ENCODE data around the gene ALX4.

Gene ALX4

DNA sequence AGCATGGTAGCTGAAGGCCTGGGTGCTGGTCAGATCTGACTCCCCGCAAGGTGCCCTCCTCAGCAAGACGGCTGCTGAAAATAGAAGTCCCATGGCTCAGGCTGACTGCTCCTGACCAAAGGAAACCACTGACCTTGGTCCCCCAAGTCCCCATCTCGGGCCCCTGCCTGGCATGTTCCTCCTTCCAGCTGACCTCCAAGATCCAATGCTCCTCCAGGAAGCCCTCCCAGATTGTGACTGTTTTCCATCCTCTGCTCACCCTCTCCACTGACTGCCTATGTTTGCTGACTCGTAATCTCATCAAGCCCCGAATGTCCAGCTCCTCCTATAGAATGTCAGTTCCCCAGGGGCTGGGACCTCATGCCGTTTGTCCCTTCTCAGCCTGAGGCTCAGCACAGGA, 30.5 kb downstream of the ALX4 start:
- H3K9ac ChIP-seq (ENCODE audit: low read length): no peak overlapping the region
- H3K27me3 ChIP-seq (ENCODE audit: control insufficient read depth, insufficient read depth, low read length): peaks cover 4% of the 10 kb centered on the region
- no peaks in the 10 kb centered on the region for H3K36me3 ChIP-seq (ENCODE audit: control insufficient read depth, insufficient read depth, low read length)
- no peaks in the 10 kb centered on the region for H3K4me1 ChIP-seq (ENCODE audit: control insufficient read depth, insufficient read depth, low read length)
- no peaks in the 10 kb centered on the region for H3K9me3 ChIP-seq (ENCODE audit: control insufficient read depth, low read length)
- no peak overlapping the region for H3K4me3 ChIP-seq (ENCODE audit: low read length)

GRCh38 chr11:44277196-44278090, 32.5 kb downstream of the ALX4 start:
- H3K9me3 ChIP-seq (ENCODE audit: control insufficient read depth, low read length): no peaks in the 10 kb centered on the region
- no peaks in the 10 kb centered on the region for H3K4me1 ChIP-seq (ENCODE audit: control insufficient read depth, insufficient read depth, low read length)
- H3K4me3 ChIP-seq (ENCODE audit: low read length): no peak overlapping the region
- no peak overlapping the region for H3K9ac ChIP-seq (ENCODE audit: low read length)
- H3K36me3 ChIP-seq (ENCODE audit: control insufficient read depth, insufficient read depth, low read length): no peaks in the 10 kb centered on the region
- H3K27me3 ChIP-seq (ENCODE audit: control insufficient read depth, insufficient read depth, low read length): peaks cover 4% of the 10 kb centered on the region

GRCh38 chr11:44275961-44276550, 33.9 kb downstream of the ALX4 start:
- Histone ChIP-seq H3K36me3 (ENCODE audit: control insufficient read depth, insufficient read depth, low read length) (no peaks in the 10 kb centered on the region), H3K27me3 (ENCODE audit: control insufficient read depth, insufficient read depth, low read length) (peaks cover 4% of the 10 kb centered on the region), H3K9me3 (ENCODE audit: control insufficient read depth, low read length) (no peaks in the 10 kb centered on the region), H3K4me1 (ENCODE audit: control insufficient read depth, insufficient read depth, low read length) (no peaks in the 10 kb centered on the region), H3K9ac (ENCODE audit: low read length) (no peak overlapping the region), H3K4me3 (ENCODE audit: low read length) (no peak overlapping the region)

- no peak overlapping the region for H3K9ac ChIP-seq (ENCODE audit: low read length)
- H3K9me3 ChIP-seq (ENCODE audit: control insufficient read depth, low read length): no peaks in the 10 kb centered on the region
- H3K4me3 ChIP-seq (ENCODE audit: low read length): no peak overlapping the region
- H3K27me3 ChIP-seq (ENCODE audit: control insufficient read depth, insufficient read depth, low read length): peaks cover 4% of the 10 kb centered on the region
- no peaks in the 10 kb centered on the region for H3K36me3 ChIP-seq (ENCODE audit: control insufficient read depth, insufficient read depth, low read length)
- H3K4me1 ChIP-seq (ENCODE audit: control insufficient read depth, insufficient read depth, low read length): no peaks in the 10 kb centered on the region
These were observed 34.7 kb downstream of the ALX4 start for GRCh38 chr11:44275241-44275640.

DNA sequence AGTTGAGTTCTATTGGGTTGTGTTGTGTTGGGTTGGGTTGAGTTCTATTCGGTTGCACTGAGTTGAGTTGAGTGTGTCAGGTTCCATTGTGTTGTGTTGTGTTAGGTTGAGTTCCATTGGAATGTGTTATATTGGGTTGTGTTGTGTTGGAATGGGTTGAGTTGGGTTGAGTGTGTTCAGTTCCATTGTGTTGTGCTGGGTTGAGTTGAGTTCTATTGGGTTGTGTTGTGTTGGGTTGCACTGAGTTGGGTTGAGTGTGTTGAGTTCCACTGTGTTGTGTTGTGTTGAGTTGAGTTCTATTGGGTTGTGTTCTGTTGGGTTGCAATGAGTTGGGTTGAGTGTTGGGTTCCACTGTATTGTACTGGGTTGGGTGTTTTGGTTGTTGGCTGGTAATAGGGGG, 35.5 kb downstream of the ALX4 start:
- Histone ChIP-seq H3K9ac (ENCODE audit: low read length) (no peak overlapping the region), H3K4me3 (ENCODE audit: low read length) (no peak overlapping the region), H3K4me1 (ENCODE audit: control insufficient read depth, insufficient read depth, low read length) (no peaks in the 10 kb centered on the region), H3K27me3 (ENCODE audit: control insufficient read depth, insufficient read depth, low read length) (peaks cover 4% of the 10 kb centered on the region), H3K36me3 (ENCODE audit: control insufficient read depth, insufficient read depth, low read length) (no peaks in the 10 kb centered on the region), H3K9me3 (ENCODE audit: control insufficient read depth, low read length) (no peaks in the 10 kb centered on the region)

DNA sequence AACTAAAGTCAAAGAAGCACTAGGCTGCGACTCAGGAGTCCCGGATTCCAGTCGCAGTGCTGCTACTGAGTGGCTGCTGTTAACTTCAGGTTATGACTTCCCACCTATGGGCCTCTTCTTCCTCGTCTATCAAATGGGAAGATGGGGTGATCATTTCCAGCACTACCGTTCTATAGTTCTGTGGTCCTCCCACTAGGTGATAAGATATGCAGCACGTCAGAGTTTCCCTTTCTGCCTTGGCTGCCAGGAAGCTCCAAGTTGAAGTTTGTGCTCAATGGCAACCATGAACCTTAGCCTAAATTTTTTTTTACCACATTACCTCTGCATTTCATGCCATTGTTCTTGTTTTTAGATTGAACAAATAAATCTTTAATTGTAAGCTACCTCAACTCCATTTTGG, 38.7 kb downstream of the ALX4 start:
- Histone ChIP-seq H3K4me1 (ENCODE audit: control insufficient read depth, insufficient read depth, low read length) (no peaks in the 10 kb centered on the region), H3K27me3 (ENCODE audit: control insufficient read depth, insufficient read depth, low read length) (no peaks in the 10 kb centered on the region), H3K9me3 (ENCODE audit: control insufficient read depth, low read length) (no peaks in the 10 kb centered on the region), H3K4me3 (ENCODE audit: low read length) (no peak overlapping the region), H3K9ac (ENCODE audit: low read length) (no peak overlapping the region), H3K36me3 (ENCODE audit: control insufficient read depth, insufficient read depth, low read length) (no peaks in the 10 kb centered on the region)

GRCh38 chr11:44270403-44271273, 39.3 kb downstream of the ALX4 start:
- no peaks in the 10 kb centered on the region for H3K36me3 ChIP-seq (ENCODE audit: control insufficient read depth, insufficient read depth, low read length)
- H3K9me3 ChIP-seq (ENCODE audit: control insufficient read depth, low read length): no peaks in the 10 kb centered on the region
- no peak overlapping the region for H3K9ac ChIP-seq (ENCODE audit: low read length)
- no peaks in the 10 kb centered on the region for H3K27me3 ChIP-seq (ENCODE audit: control insufficient read depth, insufficient read depth, low read length)
- no peaks in the 10 kb centered on the region for H3K4me1 ChIP-seq (ENCODE audit: control insufficient read depth, insufficient read depth, low read length)
- no peak overlapping the region for H3K4me3 ChIP-seq (ENCODE audit: low read length)

- Histone ChIP-seq H3K9me3 (ENCODE audit: control insufficient read depth, low read length) (no peaks in the 10 kb centered on the region), H3K4me3 (ENCODE audit: low read length) (no peak overlapping the region), H3K9ac (ENCODE audit: low read length) (no peak overlapping the region), H3K36me3 (ENCODE audit: control insufficient read depth, insufficient read depth, low read length) (no peaks in the 10 kb centered on the region), H3K4me1 (ENCODE audit: control insufficient read depth, insufficient read depth, low read length) (no peaks in the 10 kb centered on the region), H3K27me3 (ENCODE audit: control insufficient read depth, insufficient read depth, low read length) (no peaks in the 10 kb centered on the region)
These were observed 40.3 kb downstream of the ALX4 start for GRCh38 chr11:44269369-44270351.

GRCh38 chr11:44268614-44269080, 41.3 kb downstream of the ALX4 start:
- no peaks in the 10 kb centered on the region for H3K27me3 ChIP-seq (ENCODE audit: control insufficient read depth, insufficient read depth, low read length)

DNA sequence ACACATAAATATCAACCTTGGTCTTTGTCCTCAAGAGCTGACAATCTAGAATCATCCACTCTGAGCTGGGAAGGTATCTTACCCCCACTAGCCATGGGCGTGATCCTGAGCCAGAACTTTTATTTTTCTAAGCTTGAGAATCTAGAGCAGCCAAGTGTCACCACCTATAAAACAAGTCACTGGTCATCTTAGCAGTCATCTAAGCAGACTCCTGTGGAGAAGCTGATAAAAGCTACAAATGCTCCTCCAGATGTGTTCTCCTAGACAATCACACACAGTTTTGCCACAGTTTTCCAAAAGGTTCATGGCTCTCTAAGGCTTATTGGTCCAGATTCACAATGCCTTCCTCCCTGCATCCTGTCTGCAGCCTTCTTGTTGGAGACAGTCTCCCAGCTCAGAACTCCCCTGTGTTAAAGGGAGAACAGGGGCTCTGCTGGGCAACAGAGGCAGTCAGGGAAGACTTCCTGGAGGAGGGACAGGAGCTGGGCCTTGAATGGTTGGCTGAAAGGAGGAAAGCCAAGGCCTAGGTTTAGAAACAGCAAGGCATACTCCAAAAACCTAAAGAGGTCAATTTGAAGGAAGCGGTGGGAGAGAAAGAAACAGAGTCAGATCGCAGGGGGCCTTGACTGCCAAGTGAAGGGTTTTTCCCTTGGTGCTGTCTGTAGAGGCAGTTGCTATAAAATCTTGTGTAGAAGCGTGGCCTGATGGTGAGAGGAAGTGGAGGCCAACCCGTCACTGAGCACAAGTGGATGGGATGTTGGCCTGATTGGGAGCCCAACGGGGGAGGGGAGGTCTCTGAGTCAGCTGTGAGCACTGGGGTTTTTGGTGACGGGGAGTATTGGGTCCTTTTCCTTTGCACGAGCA, 42.0 kb downstream of the ALX4 start:
- no peaks in the 10 kb centered on the region for H3K36me3 ChIP-seq (ENCODE audit: control insufficient read depth, insufficient read depth, low read length)
- no peaks in the 10 kb centered on the region for H3K4me1 ChIP-seq (ENCODE audit: control insufficient read depth, insufficient read depth, low read length)
- no peaks in the 10 kb centered on the region for H3K9me3 ChIP-seq (ENCODE audit: control insufficient read depth, low read length)
- no peak overlapping the region for H3K4me3 ChIP-seq (ENCODE audit: low read length)
- peaks cover under 1% of the 10 kb centered on the region for H3K27me3 ChIP-seq (ENCODE audit: control insufficient read depth, insufficient read depth, low read length)
- H3K9ac ChIP-seq (ENCODE audit: low read length): no peak overlapping the region

More at GRCh38 chr11:44268614-44269080, 41.3 kb downstream of the ALX4 start:
- H3K36me3 ChIP-seq (ENCODE audit: control insufficient read depth, insufficient read depth, low read length): no peaks in the 10 kb centered on the region
- H3K9ac ChIP-seq (ENCODE audit: low read length): no peak overlapping the region
- no peaks in the 10 kb centered on the region for H3K4me1 ChIP-seq (ENCODE audit: control insufficient read depth, insufficient read depth, low read length)
- no peak overlapping the region for H3K4me3 ChIP-seq (ENCODE audit: low read length)
- no peaks in the 10 kb centered on the region for H3K9me3 ChIP-seq (ENCODE audit: control insufficient read depth, low read length)
